ENCODE data around the gene ANTXR1.

Gene ANTXR1

GRCh38 chr2:69034845-69035244 lies 21.9 kb downstream of the ANTXR1 start:
- DNase-seq: no peak

GRCh38 chr2:69036926-69037325 lies 23.9 kb downstream of the ANTXR1 start:
- DNase-seq: no peak

- DNase-seq: no peak
Observed at GRCh38 chr2:69041214-69041613, 28.2 kb downstream of the ANTXR1 start.

GRCh38 chr2:69043736-69044400 lies 30.9 kb downstream of the ANTXR1 start:
- DNase-seq: no peak

- no peak for DNase-seq
Observed at GRCh38 chr2:69046221-69046662, 33.3 kb downstream of the ANTXR1 start.

GRCh38 chr2:69047625-69048145 lies 34.7 kb downstream of the ANTXR1 start:
- no peak for DNase-seq

GRCh38 chr2:69050802-69051201 lies 37.8 kb downstream of the ANTXR1 start:
- DNase-seq: no peak

- DNase-seq: no peak
Observed at GRCh38 chr2:69053416-69053965, 40.5 kb downstream of the ANTXR1 start.

- no peak for DNase-seq
Observed at GRCh38 chr2:69054431-69054830, 41.5 kb downstream of the ANTXR1 start.

GRCh38 chr2:69055688-69056470 lies 42.9 kb downstream of the ANTXR1 start:
- no peak for DNase-seq

- no peak for DNase-seq
Observed at GRCh38 chr2:69057660-69058059, 44.7 kb downstream of the ANTXR1 start.

GRCh38 chr2:69059731-69060290 lies 46.8 kb downstream of the ANTXR1 start:
- no peak for DNase-seq

GRCh38 chr2:69060938-69061501 lies 48.0 kb downstream of the ANTXR1 start:
- no peak for DNase-seq

GRCh38 chr2:69061525-69061924 lies 48.5 kb downstream of the ANTXR1 start:
- no peak for DNase-seq

GRCh38 chr2:69062307-69062962 lies 49.5 kb downstream of the ANTXR1 start:
- DNase-seq: no peak

GRCh38 chr2:69065735-69066336 lies 52.9 kb downstream of the ANTXR1 start:
- DNase-seq: no peak

- DNase-seq: no peak
Observed at GRCh38 chr2:69067026-69067630, 54.1 kb downstream of the ANTXR1 start.

GRCh38 chr2:69067866-69068265 lies 54.9 kb downstream of the ANTXR1 start:
- DNase-seq: no peak

GRCh38 chr2:69070969-69071368 lies 58.0 kb downstream of the ANTXR1 start:
- no peak for DNase-seq

GRCh38 chr2:69073928-69074570 lies 61.1 kb downstream of the ANTXR1 start:
- no peak for DNase-seq

GRCh38 chr2:69074918-69075317 lies 61.9 kb downstream of the ANTXR1 start:
- DNase-seq: no peak

Data from CD4-positive, alpha-beta T cell treated with Interleukin-6 for 4 hours (primary cell).